Breast epithelium (tissue), 3 donors: ENCODE results near the gene TRMU.

Source experiments
- POLR2A ChIP-seq: fragments of 450-650 bp; IDR thresholded peaks from one replicate; pipeline ENCODE4 v1.6.1; 2016; ENCODE audit warnings: antibody characterized with exemption, mild to moderate bottlenecking, moderate library complexity
- TF ChIP-seq, protein P1 (sequence below), 3 donors: fragments of 450-650 bp; IDR thresholded peaks; one replicate each; pipeline ENCODE4 v1.5.1; 2016 to 2017; ENCODE audit warnings: antibody characterized with exemption in 3 of 3, mild to moderate bottlenecking in 3 of 3, moderate library complexity in 3 of 3

DNA sequence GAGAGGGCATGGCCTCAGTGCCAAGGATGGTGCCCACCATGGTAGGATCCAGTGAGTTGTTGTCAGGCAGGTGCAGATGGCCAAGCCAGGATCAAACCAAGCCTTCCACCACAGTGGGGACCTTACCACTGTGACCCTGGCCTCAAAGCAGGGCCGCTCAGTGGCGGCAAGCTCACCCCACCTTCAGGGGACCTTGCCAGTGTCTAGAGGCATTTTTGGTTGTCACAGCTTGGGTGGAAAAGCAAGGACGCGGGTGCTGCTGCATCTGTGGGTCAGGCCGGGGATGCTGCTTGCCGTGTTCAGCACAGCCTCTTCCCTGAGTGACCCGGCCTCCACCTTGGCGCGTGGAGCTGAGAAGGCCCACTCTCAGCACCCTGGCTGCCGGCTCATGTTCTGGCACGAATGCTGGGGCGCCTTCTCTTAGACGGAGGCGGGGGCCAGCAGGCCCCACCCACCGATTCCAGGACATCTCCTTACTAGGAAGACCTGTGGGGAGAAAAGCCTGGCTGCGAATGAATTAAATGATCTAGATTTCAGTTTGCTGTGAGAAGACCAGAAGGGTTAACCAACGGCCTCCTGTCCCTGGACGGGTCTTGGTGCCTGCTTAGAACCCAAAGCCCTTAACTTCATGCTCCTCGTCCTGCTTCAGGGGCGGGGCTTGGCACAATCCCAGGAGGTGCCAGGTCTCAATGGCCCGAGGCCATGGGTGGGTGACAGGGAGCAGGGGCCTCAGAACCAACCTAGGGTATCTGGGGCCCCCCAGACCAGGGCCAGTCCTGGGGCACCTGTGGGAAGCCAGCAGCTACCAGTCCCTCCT, 18.9 kb downstream of the TRMU start:
- TF ChIP-seq, protein P1, sequence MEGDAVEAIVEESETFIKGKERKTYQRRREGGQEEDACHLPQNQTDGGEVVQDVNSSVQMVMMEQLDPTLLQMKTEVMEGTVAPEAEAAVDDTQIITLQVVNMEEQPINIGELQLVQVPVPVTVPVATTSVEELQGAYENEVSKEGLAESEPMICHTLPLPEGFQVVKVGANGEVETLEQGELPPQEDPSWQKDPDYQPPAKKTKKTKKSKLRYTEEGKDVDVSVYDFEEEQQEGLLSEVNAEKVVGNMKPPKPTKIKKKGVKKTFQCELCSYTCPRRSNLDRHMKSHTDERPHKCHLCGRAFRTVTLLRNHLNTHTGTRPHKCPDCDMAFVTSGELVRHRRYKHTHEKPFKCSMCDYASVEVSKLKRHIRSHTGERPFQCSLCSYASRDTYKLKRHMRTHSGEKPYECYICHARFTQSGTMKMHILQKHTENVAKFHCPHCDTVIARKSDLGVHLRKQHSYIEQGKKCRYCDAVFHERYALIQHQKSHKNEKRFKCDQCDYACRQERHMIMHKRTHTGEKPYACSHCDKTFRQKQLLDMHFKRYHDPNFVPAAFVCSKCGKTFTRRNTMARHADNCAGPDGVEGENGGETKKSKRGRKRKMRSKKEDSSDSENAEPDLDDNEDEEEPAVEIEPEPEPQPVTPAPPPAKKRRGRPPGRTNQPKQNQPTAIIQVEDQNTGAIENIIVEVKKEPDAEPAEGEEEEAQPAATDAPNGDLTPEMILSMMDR (IDR thresholded peaks at IDR 0.05), result no peak
- TF ChIP-seq POLR2A, result no peak
